ENCODE measurements around the gene HRAS.

HRAS gene

DNA sequence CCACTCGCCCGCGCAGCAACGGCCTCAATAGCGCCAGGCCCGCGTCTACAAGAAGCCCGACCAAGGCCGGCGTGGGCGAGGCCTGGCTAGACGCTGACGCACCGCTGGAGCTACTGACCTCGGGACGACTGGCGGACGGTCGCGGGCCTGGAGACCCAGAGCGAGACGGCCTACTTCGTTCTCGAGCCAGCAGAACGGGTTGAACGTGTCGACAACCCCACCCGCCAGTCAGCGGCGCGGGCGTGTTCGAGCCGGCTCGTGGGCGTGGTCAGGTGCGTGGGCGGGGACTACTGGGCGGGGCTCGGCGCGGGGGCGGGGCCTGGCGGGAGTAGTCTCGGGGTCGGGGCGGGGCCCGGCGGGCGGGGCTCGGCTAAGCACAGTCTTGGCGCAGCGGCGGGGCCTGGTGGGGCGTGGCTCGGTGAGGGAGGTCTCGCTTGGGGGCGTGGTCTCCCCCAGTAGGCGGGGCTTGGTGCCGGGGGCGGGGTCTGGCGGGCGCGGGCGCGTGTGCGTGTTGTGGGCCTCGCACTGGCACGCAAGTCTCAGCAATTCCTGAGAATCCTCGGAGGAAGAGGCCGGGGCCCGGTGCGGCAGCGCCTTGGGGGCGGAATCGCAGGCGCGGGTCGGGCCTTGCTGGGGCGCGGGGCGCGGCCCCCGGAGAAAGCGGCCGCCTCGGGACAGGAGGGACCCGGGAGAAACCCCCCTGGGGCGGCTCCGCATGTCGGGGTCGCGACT, 28.2 kb downstream of the HRAS start, which contains the start of gene RNH1:
Gene RNH1 (minus strand): TSS at position 248 of the 732 bp plus-strand sequence. CDS start 5,080 bp downstream, outside the sequence.
- peak; percentile 100 for DNase-seq

DNA sequence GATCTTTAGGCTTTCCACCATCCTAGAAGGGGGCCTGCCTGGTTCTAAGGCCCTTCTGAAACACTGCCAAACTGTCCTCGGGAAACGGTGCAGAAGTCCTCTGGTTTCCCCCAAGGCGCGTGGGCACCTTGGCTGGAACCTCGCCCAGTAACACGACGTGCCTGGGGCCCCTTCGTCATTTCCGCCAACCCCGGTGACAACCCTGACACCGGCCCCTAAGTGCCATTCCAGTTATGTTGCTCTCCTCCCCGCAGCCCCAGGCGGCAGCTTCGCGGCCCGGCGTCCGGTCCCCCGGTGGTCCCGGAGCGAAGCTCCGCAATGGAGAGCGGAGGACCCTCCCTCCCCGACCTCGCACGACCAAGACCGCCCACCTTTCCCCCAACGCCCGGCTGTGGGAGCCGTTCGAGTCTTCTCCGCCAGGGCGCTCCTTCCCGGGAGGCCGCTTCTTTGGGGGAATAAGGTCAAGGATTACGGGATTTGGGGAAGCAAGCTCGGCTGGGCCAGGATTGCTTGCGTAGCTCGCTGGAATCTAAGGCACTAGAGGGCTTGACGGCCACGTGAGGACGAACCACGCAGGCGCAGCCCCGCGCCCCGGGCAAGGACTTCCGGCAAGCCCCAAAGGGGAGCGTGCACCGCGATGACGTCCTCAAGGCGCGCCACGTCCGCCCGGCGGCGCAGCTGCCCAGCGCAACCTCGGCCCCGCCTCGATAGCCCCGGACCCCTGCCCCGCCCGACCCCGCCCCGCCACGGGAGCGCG, 29.0 kb downstream of the HRAS start:
- peak; percentile 91 for DNase-seq

DNA sequence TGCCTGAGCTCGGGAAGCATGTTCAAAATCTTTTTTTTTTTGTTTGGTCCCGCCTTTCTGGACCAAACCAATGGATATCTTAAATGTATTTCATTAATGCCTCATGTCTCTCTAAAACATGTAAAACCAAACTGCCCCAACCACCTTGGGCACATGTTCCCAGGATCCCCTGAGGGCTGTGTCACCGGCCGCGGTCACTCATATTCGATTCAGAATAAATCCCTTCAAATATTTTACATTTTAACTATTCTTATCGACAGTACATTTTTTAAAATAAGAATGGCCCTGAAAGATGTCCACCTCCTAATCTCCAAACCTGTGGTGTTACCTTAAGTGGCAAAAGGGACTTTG, 30.4 kb downstream of the HRAS start:
- DNase-seq = no peak

DNA sequence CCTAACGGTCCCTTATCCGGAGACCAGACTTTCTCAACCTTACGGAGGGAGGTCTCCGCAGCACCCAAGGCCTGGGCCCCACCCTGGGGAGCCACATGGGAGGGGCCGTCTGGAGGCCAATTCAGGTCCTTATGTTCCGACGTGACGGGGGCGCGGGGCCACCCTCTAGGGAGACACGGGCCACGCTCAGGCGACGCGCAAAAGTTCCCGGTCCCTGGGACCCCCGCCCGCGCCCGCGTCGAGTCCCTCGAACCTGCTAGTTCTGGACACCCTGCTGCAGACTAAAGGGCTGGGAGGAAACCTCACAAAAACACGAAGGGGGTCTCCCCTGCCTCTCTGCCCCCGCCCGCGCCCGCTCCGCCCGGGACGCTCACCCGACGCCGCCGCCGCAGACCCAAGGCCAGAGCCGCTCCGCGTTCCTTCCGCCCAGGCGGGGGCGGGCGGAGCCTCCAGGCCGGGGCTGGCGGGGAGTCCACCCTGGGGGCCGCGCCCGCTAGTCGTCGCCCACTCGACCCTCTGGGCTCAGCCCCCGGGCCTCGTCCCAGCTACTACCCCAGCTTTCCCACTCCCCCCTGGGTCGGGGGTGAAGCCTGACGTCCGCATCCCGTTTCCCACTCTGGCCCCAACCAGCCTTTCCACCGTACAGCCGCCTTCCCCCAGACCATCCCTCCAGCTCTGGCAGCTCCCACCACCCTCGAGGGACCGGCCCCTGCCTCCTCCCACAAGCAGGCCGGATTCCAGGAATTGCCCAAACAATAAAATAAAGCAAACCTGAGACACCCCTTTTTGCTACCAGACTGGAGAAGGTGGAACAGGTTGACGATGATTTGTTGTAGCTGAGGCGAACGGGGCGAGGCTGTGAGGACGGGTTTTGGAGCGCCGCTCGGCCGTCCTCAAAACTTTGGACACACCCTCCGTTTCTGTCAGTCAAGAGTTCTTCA, 31.1 kb downstream of the HRAS start:
- DNase-seq = no peak

DNA sequence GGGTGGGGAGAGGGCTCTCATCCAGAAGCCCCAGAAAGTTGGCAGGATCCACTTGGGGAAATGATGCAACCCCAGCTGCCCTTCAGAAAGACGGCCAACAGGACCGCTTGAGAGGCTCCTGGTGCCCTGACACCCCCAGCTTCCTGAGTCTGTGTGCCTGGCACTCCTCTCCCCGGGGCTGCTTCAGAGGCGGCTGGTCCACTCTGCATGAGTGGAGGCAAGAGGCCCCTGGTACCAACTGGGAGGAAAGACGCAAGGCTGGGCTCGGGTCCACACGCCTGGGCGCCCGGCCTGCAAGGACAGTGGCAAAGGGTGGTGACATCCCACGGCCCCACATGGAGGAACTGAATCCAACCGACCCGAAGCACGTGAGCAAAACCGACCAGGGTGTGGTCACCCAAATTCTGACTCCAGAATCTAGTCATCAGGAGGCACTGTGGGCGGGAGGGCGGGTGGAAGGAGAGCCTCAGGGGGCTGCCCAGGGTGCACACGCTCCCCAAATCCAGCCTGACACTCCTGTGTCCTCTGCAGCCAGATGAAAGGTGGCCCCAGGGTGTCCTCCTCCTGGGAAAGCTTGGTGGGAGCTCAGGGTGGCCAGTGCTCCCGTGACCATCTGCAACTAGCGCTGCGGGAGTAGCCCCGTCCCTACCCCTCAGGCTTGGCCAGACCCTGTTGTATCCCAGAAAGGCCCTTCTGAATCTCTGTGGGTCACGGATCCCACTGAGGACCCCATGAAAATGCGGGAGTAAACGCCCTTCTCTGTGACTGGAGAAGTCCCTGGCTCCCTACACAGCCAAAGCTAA, 32.0 kb downstream of the HRAS start:
- DNase-seq = no peak

DNA sequence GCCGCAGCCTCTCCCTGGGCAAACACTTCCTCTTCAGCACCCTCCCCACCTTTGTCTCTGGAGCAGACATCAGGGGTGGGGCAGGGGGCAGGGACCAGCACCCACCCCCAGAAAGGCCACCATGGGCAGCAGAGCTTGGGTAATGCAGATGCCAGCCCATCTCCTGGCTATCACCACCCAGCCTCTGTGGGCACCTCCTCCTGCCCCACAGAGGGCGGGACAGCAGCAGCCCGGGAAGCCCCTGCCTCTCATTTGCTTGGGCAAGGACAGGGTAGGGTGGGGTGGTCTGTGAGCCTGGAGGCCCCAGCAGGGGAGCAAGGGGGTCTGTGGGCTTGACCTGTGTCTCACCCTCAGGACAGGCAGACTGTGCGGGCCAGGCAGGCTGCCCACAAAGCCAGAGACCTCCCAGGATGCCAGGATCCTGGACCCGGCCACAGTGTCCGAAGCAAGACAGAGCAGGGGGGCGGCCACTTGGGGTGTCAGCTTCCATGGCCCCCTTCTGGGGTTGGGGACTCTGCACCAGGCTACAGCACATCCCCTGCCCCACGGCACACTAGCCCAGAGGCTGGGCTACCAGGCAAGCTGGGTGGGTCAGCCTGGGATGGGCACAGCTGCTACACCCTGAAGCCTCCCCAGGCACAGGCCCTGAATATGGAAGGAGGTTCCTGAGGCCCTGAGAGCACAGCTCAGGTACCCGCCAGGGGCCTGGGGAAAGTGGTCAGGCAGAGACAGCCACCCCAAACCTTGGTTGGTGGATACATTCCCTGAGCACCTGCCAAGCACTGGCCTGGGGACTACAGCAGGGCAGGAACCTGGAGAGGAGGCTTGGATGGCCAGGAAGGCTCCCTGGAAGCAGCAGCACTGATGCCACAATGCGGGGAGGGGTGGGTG, 32.8 kb downstream of the HRAS start:
- DNase-seq = no peak

DNA sequence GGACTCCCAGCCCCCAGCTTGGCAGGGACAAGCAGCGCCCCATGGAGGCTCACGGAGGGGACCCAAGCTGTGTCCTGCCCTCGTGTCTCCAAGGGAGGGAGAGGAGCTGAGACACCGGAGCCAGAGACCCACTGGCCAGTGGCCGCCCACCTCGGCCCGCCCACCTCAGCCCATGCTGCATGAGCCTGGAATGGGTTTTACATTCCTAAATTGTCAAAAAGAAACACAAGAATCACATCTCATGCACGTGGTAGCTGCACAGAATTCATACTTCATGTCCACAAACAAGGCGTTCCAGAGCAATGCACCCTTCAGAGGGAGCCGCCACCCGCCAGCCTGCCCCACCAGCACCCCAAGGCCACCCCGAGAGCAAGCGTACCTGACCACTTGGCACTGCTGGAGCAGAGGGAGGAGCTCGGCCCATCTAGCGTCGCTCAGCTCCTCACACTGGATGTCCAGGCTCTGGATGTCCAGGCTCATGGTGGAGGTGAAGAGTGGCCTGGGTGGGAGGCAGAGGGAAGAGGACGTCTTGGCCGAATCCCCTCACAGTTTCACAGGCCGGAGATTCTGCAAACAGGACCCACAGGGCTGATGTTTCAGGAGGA, 33.6 kb downstream of the HRAS start:
- no peak for DNase-seq

DNA sequence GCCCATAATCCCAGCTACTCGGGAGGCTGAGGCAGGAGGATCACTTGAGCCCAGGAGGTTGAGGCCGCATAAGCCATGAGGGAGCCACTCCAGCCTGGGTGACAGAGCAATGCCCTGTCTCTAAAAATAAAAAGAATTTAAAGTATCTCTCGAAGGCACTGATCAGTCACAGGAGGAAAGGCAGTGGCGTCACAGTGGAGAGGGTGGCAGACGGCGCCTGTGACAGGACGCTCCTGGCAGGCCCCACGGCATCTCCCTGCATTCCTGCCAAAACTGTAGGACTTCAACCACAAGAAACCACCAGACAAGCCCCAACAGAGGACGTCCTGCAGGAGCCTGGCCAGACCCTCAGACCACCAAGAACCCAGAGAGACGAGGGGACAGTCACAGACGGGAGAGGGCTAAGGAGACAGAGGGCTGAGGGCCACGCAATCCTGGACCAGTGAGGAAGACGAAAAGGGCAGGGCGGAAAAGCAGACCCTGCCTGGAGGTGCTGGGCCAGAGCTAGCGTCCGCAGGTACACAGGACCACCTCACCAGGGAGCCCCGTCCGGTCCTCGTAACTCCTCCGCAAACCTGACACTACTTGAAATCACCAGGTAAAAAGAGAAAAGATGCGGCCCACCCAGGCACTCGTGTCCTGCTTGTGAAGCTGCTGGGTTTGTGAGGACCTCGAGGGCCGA, 34.2 kb downstream of the HRAS start:
- no peak for DNase-seq

DNA sequence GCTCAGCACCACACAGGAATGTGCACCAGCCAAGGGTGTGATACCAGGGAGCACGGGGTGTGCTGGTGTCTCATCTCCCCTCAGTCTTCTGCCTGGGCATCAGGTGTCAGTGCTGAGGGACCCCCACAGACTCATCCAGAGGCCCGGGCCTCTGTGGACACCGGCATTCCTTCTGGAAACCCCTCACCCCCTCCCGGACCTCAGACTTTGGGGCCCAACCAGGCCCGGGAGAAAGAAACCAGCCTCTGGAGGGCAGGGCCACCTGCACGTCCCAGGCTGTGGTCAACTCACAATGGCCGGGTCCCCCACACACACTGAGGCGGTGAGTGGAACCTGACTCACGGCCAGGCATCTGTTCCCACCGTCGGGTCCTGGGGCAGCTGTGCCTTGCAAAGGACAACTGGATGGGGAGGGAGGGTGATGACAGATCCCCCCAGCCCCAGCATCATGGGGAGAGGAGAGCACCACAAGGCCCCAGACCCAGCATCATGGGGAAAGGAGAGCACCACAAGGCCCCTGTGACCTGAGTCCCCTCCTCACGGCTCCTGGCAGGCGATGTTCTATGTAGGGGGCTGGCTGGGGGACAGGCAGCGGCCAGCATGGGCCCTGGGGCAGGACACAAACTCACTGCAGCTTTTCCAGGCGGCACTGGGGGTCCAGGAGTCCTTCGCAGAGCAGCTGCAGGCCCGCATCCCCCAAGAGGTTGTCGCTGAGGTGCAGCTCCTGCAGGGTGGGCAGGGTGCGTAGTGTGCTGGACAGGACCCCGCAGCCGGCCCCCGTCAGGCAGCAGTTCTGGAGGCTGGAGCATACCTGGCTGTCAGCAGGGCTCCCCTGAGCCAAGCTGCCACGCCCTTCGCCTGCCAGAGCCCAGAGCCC, 35.9 kb downstream of the HRAS start:
- no peak for DNase-seq

DNA sequence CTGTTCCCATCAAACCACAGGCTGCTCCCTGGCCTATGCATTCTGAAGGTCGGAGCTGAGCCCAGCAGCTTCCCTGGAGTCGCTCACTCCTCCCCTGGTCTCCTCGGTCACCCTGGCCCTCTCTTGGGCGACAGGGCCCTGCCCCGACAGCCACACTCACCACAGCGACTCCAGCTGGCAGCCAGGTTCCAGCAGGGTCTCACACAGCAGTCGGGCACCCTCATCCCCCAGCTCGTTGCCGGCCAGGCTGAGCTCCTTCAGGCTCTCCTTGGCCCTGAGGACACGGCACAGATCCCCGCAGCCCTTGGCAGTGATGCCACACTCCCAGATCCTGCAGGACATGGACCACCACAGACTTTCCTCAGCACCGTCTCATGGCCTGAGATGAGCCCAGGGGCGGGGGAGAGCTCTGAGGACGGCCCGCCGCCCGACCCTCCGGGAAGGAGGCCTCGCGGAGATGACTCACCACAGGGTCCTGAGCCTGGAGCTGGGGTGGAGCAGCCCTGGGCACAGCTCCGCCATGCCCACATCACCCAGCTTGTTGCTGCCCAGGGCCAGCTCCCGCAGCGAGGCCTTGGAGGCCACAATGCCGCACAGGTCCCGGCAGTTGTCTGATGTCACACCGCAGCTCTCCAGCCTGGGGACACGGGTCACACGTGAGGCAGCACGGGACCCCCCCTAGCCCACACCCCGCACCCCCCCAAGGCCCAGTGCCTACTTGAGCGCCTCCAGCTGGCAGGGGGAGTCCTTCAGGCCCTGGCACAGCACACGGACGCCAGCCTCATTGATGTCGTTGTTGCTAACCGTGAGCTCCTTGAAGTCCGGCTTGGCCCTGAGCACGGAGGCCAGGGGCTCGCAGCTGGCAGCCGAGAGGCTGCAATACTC, 36.8 kb downstream of the HRAS start:
- no peak for DNase-seq

DNA sequence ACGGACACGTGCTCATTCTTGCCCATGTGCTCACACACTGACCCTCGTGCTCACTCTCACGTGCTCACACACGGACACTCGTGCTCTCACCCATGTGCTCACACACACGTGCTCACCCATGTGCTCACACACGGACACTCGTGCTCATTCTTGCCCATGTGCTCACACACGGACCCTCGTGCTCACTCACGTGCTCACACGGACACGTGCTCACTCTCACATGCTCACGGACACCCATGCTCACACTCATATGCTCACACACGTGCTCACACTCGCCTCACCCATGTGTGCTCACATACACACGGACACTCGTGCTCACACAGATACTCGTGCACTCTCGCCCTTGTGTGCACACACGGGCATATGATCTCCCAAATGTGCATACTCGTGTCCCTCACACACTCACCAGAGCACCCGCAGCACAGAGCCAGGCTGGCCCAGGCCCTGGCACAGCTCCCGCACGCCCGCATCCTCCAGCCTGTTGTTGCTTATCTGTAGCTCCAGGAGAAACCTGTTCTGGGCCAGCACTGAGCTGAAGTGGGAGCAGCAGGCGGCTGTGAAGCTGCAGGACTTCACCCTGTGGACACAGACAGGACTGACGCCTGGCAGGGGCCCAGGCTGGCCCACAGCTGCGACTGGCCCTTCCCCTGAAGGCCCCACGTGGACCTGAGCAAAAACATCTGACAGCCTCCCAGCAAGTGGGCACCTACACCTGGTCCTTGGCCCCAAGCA, 37.6 kb downstream of the HRAS start:
- no peak for DNase-seq

DNA sequence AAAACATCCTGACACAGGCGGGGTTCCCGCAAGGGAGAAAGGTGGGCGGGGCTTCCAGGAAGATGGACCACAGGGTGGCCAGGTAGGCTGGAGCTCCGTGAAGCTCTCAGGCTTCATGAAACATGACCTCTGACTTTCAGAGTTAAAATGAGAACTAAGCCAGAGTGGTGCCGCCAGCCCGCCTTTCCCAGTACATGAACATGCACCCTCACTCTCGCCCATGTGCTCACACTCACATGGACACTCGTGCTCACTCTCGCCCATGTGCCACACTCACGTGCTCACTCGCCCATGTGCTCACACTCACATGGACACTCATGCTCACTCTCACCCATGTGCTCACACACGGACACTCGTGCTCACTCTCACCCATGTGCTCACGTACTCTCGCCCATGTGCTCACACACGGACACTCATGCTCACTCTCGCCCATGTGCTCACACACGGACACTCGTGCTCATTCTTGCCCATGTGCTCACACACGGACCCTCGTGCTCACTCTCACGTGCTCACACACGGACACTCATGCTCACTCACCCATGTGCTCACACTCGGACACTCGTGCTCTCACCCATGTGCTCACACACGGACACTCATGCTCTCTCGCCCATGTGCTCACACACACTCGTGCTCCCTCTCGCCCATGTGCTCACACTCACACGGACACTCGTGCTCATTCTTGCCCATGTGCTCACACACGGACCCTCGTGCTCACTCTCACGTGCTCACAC, 38.4 kb downstream of the HRAS start:
- DNase-seq = no peak

DNA sequence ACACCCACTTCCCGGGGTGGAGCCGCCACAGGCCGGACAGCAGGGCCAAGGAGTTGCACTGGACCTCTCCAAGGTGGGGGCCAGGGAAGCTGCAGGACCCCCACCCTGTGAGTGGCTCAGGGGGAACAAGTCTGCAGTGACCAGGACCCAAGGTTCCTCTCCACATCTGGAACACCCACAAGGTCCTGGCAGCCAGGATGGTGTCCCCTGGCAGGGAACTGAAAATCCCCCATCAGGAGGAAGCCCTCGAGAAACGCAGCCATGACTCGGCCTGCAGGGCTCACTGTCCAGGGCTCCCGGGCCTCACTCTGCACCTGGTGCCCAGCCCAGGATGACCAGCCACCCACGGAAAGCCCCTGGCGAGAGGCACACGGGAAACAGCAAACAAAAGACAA, 39.8 kb downstream of the HRAS start:
- no peak for DNase-seq

DNA sequence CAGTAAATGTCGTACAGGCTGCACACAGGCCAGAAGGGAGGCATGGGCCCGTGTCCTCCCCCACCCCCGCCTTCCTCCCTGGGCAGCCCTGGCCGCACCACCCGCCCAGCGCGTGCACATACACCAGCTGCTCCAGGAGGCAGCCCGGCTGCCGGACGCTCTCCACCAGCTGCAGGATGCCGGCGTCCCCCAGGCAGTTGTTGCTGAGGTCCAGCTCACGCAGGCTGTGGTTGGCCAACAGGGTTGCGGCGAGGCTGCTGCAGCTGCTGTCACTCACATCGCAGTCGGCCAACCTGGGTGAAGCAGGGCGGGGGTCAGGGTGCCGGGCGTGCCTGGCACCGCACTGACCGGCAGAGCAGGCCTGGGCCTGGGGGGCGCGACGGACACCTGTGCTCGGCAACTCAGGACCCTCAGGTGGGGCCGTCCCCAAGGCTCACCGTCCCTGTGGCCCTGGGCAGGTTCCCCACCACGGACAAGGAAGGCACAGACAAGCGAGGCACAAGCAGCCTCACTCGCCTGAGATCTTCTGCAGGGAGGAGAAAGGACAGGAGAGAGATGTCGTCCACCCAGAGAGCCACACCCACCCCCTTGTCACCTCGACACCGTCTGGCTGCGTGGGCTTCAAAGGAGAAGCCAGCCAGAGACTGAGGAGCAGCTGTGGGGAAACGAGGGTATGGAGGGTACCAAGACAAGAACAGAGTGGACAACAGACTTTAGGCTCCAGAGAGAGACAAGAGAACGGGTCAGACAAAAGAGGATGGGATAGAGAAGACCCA, 40.4 kb downstream of the HRAS start:
- no peak for DNase-seq

DNA sequence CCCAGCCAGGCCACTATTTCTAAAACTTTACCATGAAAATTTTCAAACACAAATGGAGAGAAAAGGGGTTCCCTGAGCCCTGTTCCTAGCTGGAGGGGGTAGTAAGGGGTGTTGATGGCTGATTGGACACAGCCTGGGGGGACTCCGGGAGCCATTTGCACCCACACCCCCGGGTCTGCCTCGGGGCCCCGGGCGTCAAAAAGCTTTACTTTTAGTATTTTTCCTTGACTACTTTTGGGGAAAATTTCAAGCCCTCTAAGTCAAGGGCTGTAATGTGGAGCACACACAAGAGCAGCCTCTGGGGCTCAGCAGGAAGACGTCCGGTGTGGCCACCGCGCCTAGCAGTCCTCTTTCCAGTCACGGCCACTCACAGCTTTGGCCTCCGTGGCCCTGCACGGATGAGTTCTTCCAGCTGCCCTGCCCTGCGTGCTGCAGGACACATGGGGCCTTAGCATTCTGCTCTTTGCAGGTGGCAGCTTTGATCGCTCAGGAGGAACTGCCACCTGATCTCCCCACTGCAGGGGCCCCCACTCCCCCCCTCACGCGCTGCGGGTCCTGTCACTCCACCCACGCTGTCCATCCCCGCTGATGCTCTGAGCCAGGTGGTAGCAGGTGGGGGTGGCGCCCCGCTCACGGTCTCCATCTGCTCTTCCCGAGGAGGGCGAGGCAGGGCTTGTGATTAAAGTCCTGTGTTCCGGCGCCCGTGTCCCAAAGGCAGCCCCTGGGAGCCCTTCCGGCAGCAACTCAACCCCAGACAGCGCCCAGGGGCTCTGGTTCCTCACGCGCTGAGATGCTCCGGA, 42.7 kb downstream of the HRAS start:
- no peak for DNase-seq

Measured in activated T-cell treated with anti-CD3 and anti-CD28 coated beads for 4 hours (primary cell).